Skin epidermis (tissue), 12 donors: ENCODE data around the gene RIN3.
"Not testable (repeated sequence)": the region's sequence is repeated elsewhere in the genome, so short reads cannot be mapped to it uniquely, and the experiment has no call there.

Experiments
- H3K27ac ChIP-seq, 21 experiments: fragments of 200-600 bp; sonication (generic) in 11 of 21; one replicate each; pipeline ENCODE4 v1.5.0; 2020; ENCODE audit warnings: mild to moderate bottlenecking in 3 of 21, inconsistent platforms in 2 of 21, moderate library complexity in 2 of 21
- H3K4me3 ChIP-seq, 7 experiments: fragments of 200-600 bp; sonication (generic) in 2 of 7; one replicate each; pipeline ENCODE4 v1.5.0; 2020; ENCODE audit warnings: inconsistent platforms in 2 of 7, mild to moderate bottlenecking in 2 of 7, moderate library complexity in 1 of 7

RIN3 gene

DNA sequence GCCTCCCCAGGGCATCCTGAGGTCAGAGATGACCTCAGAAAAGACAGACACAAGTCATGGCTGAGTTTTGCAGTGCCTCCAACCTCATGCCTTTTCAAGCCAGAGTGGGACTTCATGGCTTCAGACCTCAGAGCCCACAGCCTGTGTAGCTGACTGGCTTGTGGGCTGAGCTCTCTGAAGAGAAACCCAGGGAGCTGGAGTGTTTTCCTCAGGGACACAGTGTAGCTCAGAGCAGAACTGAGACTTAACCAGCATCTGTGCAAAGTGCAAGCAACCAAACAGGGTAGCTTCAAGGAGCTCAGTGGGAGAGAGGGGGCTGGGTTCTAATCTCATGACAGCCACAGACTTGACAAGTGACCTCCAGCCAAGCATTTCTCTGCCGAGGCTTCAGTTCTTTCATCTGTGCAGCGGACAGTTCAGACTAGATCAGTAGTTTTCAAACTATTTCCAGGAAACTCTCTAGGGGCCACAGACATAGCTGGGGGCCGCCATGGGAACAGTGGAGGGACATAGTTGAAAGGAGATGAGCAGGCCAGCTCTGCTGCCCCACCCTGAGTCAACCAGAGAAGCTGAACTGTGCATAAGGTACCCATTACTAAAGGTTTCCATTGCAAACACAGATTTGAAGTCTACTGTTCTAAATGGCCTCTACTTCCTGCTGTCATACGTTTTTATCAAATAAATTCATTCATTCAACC is 154.8 kb downstream of the RIN3 start:
- Histone ChIP-seq H3K27ac (peak overlapping the region in 4 of 21 experiments; percentile 16 to 52 (median 22)), H3K4me3 (no peak overlapping the region)

DNA sequence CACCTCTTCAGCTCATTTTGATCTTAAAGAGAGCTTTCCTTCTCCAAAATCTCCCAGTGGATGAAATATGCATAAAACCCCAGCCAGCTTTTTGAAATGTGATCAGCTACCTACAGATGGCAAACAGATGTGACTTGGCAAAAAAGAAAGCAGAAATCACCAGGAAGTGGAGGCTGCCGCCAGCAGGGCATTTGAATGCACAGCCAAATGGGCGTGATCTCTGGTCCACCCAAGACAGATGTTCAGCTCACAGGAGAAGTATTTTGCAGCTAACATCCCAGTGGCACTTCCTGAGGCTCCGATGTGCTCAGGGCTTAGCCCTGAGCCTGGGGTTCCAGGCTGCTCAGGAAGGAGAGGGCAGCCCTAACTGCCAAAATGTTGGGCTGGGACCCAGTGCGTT is 156.6 kb downstream of the RIN3 start:
- H3K27ac ChIP-seq, result peak overlapping the region in 10 of 21 experiments; percentile 21 to 70 (median 34)
- no peak overlapping the region for H3K4me3 ChIP-seq

DNA sequence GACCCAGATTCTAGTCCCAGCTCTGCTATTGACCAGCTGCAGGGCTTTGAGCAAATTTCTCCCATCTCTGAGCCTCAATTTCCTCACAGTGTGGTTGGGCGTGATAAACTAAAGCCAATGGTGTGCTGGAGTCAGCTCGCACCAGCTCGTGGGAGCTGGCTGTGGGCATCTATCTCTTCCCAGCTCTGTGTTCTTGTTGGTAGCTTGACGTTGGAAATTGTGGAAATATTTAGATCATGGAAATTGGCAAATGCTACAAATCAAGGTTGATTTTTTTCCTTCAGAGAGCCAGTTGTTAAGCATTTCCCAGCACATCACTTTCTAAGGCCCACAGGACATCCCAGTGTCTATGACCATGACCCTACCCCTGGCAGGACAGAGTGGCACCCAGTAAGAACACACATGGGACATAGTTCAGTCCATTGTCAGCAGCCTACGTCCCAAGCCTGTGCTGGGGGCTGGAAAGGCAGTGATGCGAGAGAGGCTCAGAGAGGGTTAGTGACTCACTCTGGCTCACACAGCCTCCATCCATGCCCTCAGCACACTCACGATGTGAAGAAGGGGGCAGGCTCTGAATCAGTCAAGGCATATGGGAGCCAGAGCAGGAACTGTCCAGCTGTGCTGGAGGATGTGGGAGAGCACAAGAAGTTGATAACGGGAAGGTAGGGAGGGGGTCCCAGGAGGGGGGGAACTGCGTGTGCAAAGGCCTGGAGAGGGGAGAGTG is 157.2 kb downstream of the RIN3 start:
- peak overlapping the region in 8 of 21 experiments; percentile 21 to 70 (median 47) for H3K27ac ChIP-seq
- no peak overlapping the region for H3K4me3 ChIP-seq

DNA sequence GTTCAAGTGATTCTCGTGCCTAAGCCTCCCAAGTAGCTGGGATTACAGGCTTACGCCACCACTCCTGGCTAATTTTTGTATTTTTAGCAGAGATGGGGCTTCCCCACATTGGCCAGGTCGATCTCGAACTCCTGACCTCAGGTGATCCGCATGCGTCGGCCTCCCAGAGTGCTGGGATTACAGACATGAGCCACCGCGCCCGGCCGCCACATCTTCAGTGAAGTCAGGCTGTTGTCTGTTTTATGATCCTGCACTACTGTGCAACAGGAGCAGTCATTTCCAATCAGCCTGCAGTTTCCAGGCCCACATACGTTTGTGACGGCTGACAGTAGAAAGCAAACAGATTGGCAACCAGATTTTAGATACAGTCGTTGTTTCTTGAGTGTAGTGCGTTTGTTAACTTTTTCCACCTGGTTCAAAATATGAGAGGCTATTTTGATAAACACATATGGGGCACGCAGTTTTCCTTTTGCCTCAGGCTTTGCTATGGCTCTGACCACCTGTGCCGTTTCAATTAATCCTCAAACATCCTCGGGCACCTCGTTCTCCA is 160.1 kb downstream of the RIN3 start:
- Histone ChIP-seq H3K27ac (no peak overlapping the region), H3K4me3 (no peak overlapping the region)

DNA sequence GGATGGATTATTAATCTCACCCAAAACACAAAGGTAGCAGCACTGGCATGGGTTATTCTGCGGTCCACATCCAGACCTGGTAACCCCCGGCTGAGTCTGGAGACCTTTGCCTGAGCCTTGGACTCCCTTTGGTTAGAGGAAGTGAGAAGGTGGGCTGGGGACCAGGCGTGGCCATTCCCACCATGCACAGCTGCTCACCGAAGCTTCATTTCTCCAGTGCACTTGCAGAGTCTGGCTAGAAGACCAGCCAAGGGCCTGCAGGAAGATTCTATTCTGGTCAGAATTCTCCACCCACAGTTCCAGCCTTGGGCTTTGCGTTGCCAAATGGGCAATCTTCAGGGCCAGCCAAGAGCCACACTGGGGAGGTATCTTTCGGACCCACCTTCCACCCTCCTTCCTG is 161.8 kb downstream of the RIN3 start:
- peak overlapping the region in 5 of 21 experiments; percentile 14 to 51 (median 36) for H3K27ac ChIP-seq

DNA sequence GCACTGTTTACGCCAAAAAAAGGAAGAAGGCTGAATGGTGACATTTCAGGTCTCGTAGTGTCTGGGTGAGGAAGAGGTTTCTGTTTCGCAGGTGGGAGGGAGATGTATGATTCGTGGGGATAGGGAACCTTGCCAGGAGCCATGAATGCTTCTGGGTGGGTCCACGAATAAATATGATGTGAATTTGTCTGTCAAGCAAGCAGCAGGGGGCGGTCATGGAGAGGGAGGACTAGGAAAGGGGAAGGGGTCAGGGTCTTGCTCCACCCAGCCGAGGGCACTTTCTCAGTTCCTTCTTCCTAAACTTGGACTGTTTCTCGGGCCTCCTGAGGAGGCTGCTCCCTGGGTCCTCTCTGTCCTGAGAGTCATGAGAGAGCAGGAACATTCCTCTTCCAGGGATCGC is 162.4 kb downstream of the RIN3 start:
- H3K27ac ChIP-seq, result peak overlapping the region in 5 of 21 experiments; percentile 17 to 51 (median 36)
- H3K4me3 ChIP-seq, result no peak overlapping the region

More for the DNA sequence above, 161.8 kb downstream of the RIN3 start:
- H3K4me3 ChIP-seq, result no peak overlapping the region

DNA sequence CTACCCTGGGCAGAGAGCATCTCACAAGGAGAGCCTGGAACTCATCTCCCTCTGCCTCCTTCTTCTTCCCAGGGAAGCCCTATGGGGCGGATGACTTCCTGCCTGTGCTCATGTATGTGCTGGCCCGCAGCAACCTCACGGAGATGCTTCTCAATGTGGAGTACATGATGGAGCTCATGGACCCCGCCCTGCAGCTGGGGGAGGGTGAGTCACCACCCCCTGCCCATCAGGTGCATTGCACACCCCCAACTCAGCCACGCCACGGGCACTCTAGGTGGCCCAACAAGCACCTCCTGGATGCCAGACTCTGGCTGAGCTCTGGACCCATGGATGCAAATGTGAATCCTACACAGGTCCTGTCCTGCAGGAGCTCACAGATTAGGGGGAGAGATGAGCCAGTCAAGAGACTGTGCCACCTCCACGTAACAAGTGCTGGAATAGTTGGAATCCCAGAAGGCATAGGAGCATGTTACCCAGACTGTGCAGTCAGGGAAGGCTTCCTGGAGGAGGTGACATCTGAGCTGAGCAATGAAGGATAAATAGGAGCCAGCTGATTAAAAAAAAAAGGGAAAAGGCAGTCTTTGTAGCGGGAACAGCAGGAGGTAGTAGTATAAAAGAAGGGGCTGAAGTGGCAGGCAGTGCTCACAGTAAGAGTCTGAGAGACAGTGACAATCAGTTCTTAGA is 163.0 kb downstream of the RIN3 start:
- H3K27ac ChIP-seq, result peak overlapping the region in 4 of 21 experiments; percentile 8 to 38 (median 33)
- H3K4me3 ChIP-seq, result no peak overlapping the region

DNA sequence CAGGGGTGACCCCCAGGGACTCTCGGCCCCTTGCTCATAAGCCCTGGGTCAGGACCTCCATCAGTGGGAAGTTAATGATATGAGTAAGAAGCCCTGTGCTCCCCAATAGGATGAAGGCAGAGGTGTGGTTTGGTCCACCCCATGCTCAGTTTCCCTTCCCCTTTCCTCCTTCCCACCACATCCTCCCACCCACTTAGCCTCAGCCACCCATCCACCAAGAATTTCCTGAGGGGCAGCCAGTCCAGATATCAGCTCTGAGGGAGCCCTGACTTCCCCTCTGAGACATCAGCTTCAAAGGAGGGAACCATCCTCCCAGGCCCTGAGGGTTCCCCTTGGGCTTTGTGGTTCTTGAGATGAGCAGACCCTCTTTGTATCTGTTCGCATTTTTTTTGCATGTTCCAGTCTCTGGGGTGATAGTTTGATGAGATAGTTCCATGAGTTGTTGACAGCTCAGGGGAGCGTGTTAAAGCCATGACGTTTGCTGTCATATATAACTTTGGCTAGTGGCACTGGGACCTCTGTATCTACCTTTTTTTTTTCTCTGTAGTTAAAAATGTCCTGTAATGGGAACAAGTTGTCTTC is 163.6 kb downstream of the RIN3 start:
- Histone ChIP-seq H3K4me3 (no peak overlapping the region), H3K27ac (peak overlapping the region in 2 of 21 experiments; percentile 8 to 29)

DNA sequence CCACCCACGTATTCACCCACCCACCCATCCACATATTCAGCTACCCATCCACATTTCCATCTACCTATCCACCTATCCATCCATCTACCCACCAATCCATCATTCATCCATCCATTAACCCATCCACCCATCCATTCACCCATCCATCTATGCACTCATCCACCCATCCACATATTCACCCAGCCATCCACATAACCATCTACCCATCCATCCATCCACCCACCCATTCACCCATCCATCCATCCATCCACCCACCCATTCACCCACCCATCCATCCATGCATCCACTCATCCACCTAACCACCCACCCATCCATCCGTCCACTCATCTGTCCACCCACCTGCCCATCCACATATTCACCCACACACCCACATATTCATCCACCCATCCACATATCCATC is 164.4 kb downstream of the RIN3 start:
- H3K4me3 ChIP-seq, result no peak overlapping the region
- no peak overlapping the region for H3K27ac ChIP-seq

DNA sequence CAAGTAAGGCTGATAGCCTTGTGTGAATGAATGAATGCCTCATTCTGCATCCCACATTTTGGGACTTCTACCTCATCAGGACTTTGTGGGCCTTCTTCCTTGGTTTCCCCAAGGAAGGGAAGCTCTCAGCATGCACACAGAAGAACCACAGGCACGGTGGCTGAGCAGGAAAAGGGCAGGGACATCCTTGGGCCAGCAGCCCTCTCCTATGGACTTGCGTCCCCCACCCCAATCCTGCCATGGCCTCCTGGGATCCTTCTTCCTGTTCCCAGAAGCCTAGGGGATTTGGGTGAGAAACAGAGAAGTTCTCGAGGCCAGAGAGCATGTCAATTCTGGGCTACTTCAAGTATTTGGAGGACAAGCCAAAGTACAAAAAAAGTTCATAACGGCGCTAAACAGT is 165.2 kb downstream of the RIN3 start:
- H3K4me3 ChIP-seq, result no peak overlapping the region

DNA sequence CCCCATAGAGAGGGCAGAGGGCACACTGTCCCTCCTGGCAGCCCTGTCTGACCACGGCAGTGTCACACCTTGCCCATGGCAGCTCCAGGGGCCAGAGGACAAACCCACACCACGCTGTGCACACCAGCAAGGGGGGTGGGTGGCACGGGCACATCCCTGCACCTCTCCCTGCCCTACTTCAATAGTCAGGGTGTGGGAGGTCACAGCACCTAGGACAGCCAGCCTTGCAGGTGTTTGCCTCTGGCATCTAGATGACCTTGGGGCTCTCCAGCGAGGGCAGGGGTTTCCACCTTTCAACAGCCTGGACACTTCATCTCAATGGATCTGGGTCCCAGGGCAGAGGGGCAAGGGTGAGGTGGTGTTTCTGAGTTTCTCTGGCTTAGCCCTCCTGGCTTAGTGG is 165.7 kb downstream of the RIN3 start:
- H3K27ac ChIP-seq, result no peak overlapping the region

More for the DNA sequence above, 165.2 kb downstream of the RIN3 start:
- H3K27ac ChIP-seq, result no peak overlapping the region

DNA sequence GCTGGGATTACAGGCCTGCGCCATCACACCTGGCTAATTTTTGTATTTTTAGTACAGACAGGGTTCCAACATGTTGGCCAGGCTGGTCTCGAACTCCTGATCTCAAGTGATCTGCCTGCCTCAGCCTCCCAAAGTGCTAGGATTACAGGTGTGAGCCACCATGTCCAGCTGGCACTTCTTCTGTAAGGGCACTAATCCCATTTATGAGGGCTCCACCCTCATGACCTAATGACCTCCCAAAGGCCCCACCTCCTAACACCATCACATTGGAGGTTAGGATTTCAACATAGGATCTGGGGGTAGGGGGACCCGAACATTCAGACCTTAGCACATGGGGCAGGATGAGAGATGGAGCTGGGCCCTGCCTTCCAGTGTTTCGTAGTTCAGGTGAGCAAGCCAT is 166.7 kb downstream of the RIN3 start:
- H3K4me3 ChIP-seq, result not testable (repeated sequence)
- peak overlapping the region in 1 of 21 experiments; percentile 26 for H3K27ac ChIP-seq

More for the DNA sequence above, 165.7 kb downstream of the RIN3 start:
- H3K4me3 ChIP-seq, result no peak overlapping the region

DNA sequence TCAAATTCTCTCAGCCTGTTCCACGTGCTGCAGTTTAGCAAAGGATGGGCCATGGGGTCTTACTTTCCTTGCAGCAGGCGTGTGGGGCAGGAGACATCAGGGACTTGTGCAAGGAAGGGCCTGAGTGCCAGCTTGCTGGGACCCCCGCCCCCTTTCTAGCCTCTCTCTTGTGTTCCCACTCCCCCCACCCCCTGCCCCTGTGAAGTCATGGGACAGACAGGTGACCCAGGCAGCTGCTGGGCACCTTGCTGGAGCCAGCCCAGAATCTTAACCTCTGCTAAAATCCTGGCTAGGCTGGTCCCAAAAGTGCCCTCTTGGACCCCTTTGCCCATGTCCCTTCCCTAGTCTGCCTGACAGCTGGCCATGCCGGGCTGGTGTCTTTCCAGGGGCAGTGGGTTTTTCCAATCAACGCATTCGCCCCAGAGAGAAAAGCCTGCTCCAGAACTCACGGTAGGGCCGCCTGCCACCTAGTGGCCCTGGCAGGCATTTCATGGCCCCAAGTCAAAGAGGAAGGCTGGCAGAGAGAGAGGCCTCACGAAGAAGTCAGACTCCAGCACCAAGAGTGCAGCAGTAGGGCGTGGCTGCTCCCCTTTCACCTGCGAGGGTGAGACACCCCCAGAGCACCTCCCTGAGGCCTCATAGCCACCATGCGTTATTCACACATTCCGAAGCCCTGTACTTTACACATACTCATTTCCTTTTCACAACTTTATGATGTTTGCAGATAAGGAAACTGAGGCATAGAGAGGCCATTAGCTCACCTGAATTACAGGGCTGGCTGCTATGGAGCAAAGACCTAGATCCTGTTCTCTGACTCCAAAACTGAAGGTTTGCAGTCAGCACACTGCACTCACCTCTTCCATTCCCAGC is 167.4 kb downstream of the RIN3 start:
- H3K27ac ChIP-seq, result peak overlapping the region in 3 of 21 experiments; percentile 7 to 31 (median 26)
- no peak overlapping the region for H3K4me3 ChIP-seq

DNA sequence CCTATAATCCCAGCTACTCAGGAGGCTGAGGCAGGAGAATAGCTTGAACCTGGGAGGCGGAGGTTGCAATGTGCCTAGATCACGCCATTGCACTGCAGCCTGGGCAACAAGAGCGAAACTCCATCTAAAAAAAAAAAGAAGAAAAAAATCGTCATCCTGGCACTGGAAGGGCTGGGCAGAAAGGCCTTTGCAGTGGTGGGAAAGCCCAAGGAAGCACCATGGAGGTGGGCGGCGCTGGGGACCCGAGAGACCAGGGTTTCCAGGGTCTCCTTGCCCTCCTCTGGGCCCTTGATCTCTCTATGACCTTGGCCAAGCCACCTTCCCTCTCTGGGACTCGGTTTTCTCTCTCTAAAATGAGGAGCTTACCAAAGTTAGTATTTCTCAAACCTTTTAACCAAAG is 169.5 kb downstream of the RIN3 start:
- no peak overlapping the region for H3K27ac ChIP-seq
- no peak overlapping the region for H3K4me3 ChIP-seq

DNA sequence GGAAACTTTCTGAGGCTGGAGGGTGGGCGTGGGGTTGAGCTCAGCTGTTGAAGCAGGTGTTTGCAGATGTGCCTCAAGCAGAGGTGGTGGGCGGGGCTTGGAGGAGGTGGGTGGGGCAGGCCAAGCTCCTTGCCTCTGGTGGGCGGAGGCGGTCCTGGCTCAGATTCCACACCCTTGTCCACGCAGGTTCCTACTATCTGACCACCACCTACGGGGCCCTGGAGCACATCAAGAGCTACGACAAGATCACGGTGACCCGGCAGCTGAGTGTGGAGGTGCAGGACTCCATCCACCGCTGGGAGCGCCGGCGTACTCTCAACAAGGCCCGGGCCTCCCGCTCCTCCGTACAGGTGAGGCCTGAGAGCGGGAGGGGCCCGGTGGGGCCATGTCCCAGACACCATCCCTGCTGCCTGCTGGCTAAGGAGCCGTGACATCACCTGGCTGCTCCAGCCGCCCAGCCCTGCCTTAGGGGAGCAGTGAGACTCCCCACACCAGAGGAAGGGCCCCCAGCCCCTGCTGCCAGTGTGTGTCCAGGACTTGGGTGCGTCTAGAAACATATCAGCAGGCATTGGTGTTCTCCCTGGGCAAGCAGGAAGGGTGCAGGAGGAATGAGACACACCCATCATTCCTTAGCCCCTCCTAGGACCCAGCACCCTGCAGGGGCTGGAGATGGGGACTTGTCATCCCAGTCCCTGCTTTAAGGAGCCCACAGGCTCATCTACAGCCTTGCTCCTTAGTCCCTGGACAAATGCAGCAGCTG is 171.4 kb downstream of the RIN3 start:
- Histone ChIP-seq H3K4me3 (no peak overlapping the region), H3K27ac (no peak overlapping the region)

DNA sequence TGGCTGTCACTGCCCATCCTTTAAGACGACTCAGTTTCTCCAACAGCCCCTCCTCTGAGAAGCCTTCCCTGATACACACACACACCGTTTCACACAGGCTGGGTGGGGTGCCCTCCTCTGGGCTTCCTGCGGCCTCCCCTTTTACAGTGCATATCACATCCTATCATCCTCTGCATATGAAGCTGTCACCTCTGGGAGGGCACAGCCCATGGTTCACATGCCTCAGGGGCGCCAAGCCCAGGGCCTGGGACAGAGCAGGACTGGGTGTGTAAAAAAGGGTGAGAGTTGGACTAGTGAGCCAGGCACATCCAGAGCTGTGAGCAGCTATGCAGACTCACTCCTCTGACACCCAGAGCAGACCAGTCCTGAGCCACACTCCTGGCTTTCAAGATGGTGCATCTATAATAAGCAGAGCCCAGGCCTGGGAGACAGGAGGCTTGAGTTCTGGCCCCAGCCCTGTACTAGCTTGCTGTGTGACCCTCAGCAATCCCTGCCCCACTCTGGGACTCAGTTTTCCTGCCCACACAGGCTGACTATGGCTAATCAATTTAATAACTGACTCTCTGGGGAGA is 172.3 kb downstream of the RIN3 start:
- no peak overlapping the region for H3K4me3 ChIP-seq
- no peak overlapping the region for H3K27ac ChIP-seq

DNA sequence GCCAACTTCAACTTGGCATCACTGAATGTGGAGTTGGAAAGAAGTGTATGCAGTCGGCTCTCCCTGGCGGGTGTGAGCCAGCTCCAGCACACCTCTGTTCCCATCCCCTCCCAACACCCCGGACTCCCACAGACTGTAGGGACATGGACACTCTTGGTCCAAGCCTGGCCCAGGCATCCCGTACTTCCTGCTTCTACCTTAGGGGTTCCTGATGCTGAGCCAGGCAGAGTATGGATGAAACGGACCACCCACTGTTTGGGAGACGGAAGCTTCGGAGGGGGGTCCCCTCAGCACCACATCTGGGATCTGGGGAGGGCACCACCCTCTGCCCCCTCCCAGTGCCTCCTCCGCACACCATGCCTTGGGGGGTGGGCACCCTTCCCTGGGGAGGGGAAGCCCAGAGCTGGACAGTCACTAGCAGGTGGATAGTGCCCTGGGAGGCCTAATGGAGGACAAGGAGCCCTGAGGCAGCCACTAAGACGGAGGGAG is 172.9 kb downstream of the RIN3 start:
- H3K4me3 ChIP-seq, result peak overlapping the region in 1 of 7 experiments; percentile 15
- H3K27ac ChIP-seq, result peak overlapping the region in 2 of 21 experiments; percentile 1 to 10
